ENCODE measurements around the gene SPC24. TPM values are rescaled to one million over a fixed set of nuclear protein-coding genes. Genes with fewer than 3 reads are reported as not detected.
A peak's percentile ranks its signal among the peaks of the same experiment; 100 is the strongest.

The SPC24 gene
- total RNA-seq = 1.4 TPM

GRCh38 chr19:11155373-11156120 lies at the start of gene SPC24:
TSS of gene SPC24 (minus strand) at chr19:11155782. CDS start at chr19:11155776, 6 bp downstream.
- peak; percentile 95 for DNase-seq (ENCODE audit: low spot score)

GRCh38 chr19:11204943-11205349 lies 49.4 kb upstream of the SPC24 start:
- DNase-seq (ENCODE audit: low spot score) = peak; percentile 66

GRCh38 chr19:11204076-11204602 lies 48.6 kb upstream of the SPC24 start:
- DNase-seq (ENCODE audit: low spot score) = no peak

- peak; percentile 88 for DNase-seq (ENCODE audit: low spot score)
These were observed 47.9 kb upstream of the SPC24 start for GRCh38 chr19:11203194-11204075.

- no peak for DNase-seq (ENCODE audit: low spot score)
These were observed 47.1 kb upstream of the SPC24 start for GRCh38 chr19:11202488-11203193.

GRCh38 chr19:11201791-11202190 lies 46.2 kb upstream of the SPC24 start:
- no peak for DNase-seq (ENCODE audit: low spot score)

GRCh38 chr19:11200931-11201330 lies 45.3 kb upstream of the SPC24 start:
- no peak for DNase-seq (ENCODE audit: low spot score)

- DNase-seq (ENCODE audit: low spot score) = no peak
These were observed 44.5 kb upstream of the SPC24 start for GRCh38 chr19:11200015-11200574.

GRCh38 chr19:11199517-11199916 lies 43.9 kb upstream of the SPC24 start:
- DNase-seq (ENCODE audit: low spot score) = no peak

- no peak for DNase-seq (ENCODE audit: low spot score)
These were observed 43.3 kb upstream of the SPC24 start for GRCh38 chr19:11198769-11199424.

- DNase-seq (ENCODE audit: low spot score) = no peak
These were observed 42.6 kb upstream of the SPC24 start for GRCh38 chr19:11198175-11198534.

GRCh38 chr19:11197291-11198174 lies 42.0 kb upstream of the SPC24 start, which contains the start of gene KANK2:
TSS of gene KANK2 (minus strand) at chr19:11197545. CDS start at chr19:11194511, 3,034 bp downstream.
- DNase-seq (ENCODE audit: low spot score) = peak; percentile 89

GRCh38 chr19:11196406-11197287 lies 41.1 kb upstream of the SPC24 start:
- DNase-seq (ENCODE audit: low spot score) = no peak

GRCh38 chr19:11195681-11196080 lies 40.1 kb upstream of the SPC24 start:
- DNase-seq (ENCODE audit: low spot score) = no peak

- DNase-seq (ENCODE audit: low spot score) = no peak
These were observed 39.3 kb upstream of the SPC24 start for GRCh38 chr19:11194656-11195558.

- no peak for DNase-seq (ENCODE audit: low spot score)
These were observed 38.6 kb upstream of the SPC24 start for GRCh38 chr19:11194173-11194572.

- no peak for DNase-seq (ENCODE audit: low spot score)
These were observed 37.7 kb upstream of the SPC24 start for GRCh38 chr19:11192957-11193939.

Data from ureter (tissue), 1 donor.